Sigmoid colon (tissue), 7 donors: Measurements from ENCODE around the gene ANKH. TPM values are rescaled to one million over a fixed set of nuclear protein-coding genes. Genes with fewer than 3 reads are reported as not detected.

Source experiments
- DNase-seq: peaks from one replicate; pipeline ENCODE4 v3.0.0-alpha.2; 2019
- H3K27ac ChIP-seq, 4 donors: fragments of 200-600 bp; sonication (generic); one replicate each; pipeline ENCODE4 v1.5.1; 2016 to 2019; ENCODE audit warnings: mild to moderate bottlenecking in 1 of 4
- H3K27me3 ChIP-seq, 3 donors: fragments of 200-600 bp; sonication (generic); one replicate each; pipeline ENCODE4 v1.5.1; 2019; ENCODE audit warnings: mild to moderate bottlenecking in 1 of 3
- H3K36me3 ChIP-seq, 4 donors: fragments of 200-600 bp; sonication (generic); one replicate each; pipeline ENCODE4 v1.5.1; 2016 to 2019
- H3K4me1 ChIP-seq, 4 donors: fragments of 200-600 bp; sonication (generic); one replicate each; pipeline ENCODE4 v1.5.1; 2017 to 2019
- H3K4me3 ChIP-seq, 4 donors: fragments of 200-600 bp; sonication (generic); one replicate each; pipeline ENCODE4 v1.5.1; 2017 to 2019; ENCODE audit warnings: mild to moderate bottlenecking in 2 of 4, moderate library complexity in 1 of 4
- H3K9me3 ChIP-seq, 4 donors: fragments of 200-600 bp in 3 of 4; sonication (generic) in 3 of 4; one replicate each; pipeline versions ENCODE4 v1.5.1 to v1.6.1; 2013 to 2019
- EP300 ChIP-seq, 4 donors: sonication (generic); formaldehyde crosslinking; IDR thresholded peaks; one replicate each; pipeline ENCODE4 v1.6.1; 2017; ENCODE audit warnings: antibody characterized with exemption in 4 of 4
- POLR2A ChIP-seq, 2 donors: fragments of 450-650 bp; IDR thresholded peaks; one replicate each; pipeline ENCODE4 v1.6.1; 2016; ENCODE audit warnings: antibody characterized with exemption in 2 of 2, mild to moderate bottlenecking in 2 of 2, moderate library complexity in 2 of 2
- POLR2AphosphoS5 ChIP-seq, 4 donors: sonication (generic); formaldehyde crosslinking; IDR thresholded peaks; one replicate each; pipeline ENCODE4 v1.6.1; 2017; ENCODE audit warnings: antibody characterized with exemption in 4 of 4
- WGBS, 2 donors: extraction: QIAGEN DNeasy Blood & Tissue Kit; methylation state at CpG; one replicate each; pipeline ENCODE4 v1.1.7; 2013; 5-methylcytosine and 5-hydroxymethylcytosine counted together
- intact Hi-C: fragments of 100-400 bp; cut with DNase I; formaldehyde crosslinking; loops from one replicate; pipeline ENCODE4 v1.15.1; 2023
- polyA plus RNA-seq, 3 donors: library from polyadenylated mRNA; stranded (reverse); fragments of 200-250 nt; gene quantifications; one replicate each; pipeline ENCODE4 v1.2.3, GENCODE V29; 2013
- total RNA-seq, 4 donors: library from RNA; depleted of rRNA; stranded (reverse); fragments of >200 nt; gene quantifications; one replicate each; pipeline ENCODE4 v1.1.0, GENCODE V29; 2016
- TF ChIP-seq, protein P1 (sequence below), 4 experiments: fragments of 450-650 bp in 3 of 4; fragments of 200-600 bp in 1 of 4; IDR thresholded peaks; one replicate each; pipeline ENCODE4 v1.5.1; 2016 to 2019; ENCODE audit warnings: antibody characterized with exemption in 4 of 4, mild to moderate bottlenecking in 3 of 4, moderate library complexity in 2 of 4
- donor health status: healthy with polysubstance abuse.
- donor health status: Bipolar disorder and iron deficiency.
- donor health status: healthy.

The ANKH gene
- total and polyA plus RNA-seq, 7 donors: 16.4 to 49.9 (median 24.7) TPM

DNA sequence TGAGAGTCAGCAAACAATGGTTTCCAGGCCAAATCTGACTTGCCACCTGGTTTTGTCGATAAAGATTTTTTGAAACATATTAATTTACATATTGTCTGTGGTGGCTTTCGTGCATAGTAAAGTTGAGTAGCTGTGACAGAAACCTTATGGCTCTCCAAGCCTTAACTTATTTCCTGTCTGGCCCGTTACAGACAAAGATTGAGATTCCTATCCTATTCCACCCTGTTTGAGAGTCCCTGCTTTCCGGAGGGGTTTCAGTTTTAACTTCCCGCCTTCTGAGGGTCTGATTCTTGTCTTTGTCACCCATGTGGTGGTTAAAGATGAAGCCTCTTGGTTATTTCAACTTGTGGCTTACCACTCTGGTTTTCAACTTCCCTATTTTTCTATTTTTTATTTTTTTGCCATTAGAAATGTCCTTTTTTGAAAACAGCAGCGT is 195.7 kb downstream of the ANKH start:
- WGBS, 2 donors: 41 to 70% methylated on average over 6 of the region's 6 CpGs
- Histone ChIP-seq H3K9me3 (no peaks in the 10 kb centered on the region), H3K27me3 (no peaks in the 10 kb centered on the region), H3K4me3 (no peak overlapping the region), H3K4me1 (peaks cover 0 to 48% (median 29%) of the 10 kb centered on the region in 4 donors), H3K27ac (peak overlapping the region in 2 of 4 donors; percentile 8 to 11), H3K36me3 (peaks cover 0 to 24% (median 6%) of the 10 kb centered on the region in 4 donors)
- no peak for DNase-seq
- intact Hi-C loops: no loop called here
- TF ChIP-seq POLR2A (IDR thresholded peaks at IDR 0.05): no peak
- TF ChIP-seq, protein P1, sequence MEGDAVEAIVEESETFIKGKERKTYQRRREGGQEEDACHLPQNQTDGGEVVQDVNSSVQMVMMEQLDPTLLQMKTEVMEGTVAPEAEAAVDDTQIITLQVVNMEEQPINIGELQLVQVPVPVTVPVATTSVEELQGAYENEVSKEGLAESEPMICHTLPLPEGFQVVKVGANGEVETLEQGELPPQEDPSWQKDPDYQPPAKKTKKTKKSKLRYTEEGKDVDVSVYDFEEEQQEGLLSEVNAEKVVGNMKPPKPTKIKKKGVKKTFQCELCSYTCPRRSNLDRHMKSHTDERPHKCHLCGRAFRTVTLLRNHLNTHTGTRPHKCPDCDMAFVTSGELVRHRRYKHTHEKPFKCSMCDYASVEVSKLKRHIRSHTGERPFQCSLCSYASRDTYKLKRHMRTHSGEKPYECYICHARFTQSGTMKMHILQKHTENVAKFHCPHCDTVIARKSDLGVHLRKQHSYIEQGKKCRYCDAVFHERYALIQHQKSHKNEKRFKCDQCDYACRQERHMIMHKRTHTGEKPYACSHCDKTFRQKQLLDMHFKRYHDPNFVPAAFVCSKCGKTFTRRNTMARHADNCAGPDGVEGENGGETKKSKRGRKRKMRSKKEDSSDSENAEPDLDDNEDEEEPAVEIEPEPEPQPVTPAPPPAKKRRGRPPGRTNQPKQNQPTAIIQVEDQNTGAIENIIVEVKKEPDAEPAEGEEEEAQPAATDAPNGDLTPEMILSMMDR (IDR thresholded peaks at IDR 0.05): no peak
- TF ChIP-seq POLR2AphosphoS5 (IDR thresholded peaks at IDR 0.05): no peak
- no peak for TF ChIP-seq EP300 (IDR thresholded peaks at IDR 0.05)

DNA sequence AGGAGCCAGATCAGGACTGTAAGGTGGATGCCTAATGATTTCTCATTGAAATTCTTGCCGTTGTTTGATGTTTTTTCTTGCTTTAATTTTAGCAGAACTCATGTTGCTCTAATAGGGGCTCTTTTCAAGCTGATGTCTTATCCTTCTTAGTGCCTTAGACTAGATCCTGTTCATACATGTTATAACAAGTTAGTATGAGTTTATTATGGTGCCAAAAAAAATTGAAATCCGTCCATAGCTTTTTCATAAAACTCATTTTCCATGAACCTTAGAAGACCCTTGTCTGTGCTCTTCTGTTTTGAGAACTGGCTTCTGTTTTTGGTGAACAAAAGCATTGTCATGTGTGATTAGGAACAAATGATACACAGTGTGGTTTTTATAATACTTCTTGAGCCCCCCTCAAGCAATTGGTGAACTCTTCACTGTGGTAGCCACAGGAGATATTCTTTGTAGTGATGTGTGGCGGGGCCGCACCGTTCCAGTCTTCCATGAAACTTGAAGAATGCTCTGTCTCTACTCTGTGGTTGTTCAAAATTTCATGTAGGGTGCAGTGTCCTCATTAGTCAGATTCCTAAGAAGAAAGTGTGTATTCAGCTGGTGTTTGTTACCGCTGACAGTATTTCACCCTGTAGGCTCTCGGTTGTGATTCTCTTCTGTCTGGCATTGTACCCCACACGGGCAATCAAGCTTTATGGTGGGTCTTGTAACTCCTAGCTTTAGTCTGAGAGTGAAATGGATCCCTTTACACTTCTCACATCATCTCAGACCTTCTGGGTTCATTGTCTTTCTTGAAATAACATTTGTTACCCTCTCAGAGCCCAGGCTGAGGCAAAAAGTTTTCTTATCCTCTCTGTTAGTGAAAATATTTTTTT is 196.4 kb downstream of the ANKH start:
- H3K9me3 ChIP-seq: no peaks in the 10 kb centered on the region
- intact Hi-C loops: no loop called here
- peaks cover 0 to 55% (median 31%) of the 10 kb centered on the region in 4 donors for H3K4me1 ChIP-seq
- 81 to 87% methylated on average over 8 of the region's 8 CpGs for WGBS, 2 donors
- peaks cover 0 to 17% (median 2%) of the 10 kb centered on the region in 4 donors for H3K36me3 ChIP-seq
- DNase-seq: no peak
- H3K4me3 ChIP-seq: no peak overlapping the region
- peak overlapping the region in 1 of 4 donors; percentile 11 for H3K27ac ChIP-seq
- TF ChIP-seq POLR2AphosphoS5 (IDR thresholded peaks at IDR 0.05) (no peak), POLR2A (IDR thresholded peaks at IDR 0.05) (no peak), EP300 (IDR thresholded peaks at IDR 0.05) (no peak)
- TF ChIP-seq, protein P1 (IDR thresholded peaks at IDR 0.05): no peak
- H3K27me3 ChIP-seq: no peaks in the 10 kb centered on the region

DNA sequence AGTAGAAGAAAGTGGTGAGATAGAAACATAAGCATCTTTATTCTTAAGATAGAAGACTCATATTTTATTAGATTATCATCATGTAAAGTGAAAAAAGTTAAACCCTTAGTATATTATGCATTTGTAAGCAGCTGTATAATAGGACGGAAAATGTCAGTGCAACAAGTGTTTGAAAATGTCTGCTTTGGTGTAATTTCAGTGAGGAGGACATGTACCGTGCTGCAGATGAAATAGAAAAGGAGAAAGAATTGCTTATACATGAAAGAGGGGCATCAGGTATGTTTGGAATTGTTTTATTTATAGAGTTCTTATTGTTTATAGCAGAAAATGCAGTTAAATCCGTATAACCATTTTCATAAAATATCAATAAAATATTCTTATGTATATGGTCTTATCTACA is 198.1 kb downstream of the ANKH start:
- Histone ChIP-seq H3K4me1 (peaks cover 0 to 59% (median 31%) of the 10 kb centered on the region in 4 donors), H3K36me3 (peaks cover 0 to 2% (median 0%) of the 10 kb centered on the region in 4 donors), H3K27ac (no peak overlapping the region), H3K4me3 (no peak overlapping the region), H3K27me3 (no peaks in the 10 kb centered on the region), H3K9me3 (no peaks in the 10 kb centered on the region)
- DNase-seq: no peak
- TF ChIP-seq POLR2AphosphoS5 (IDR thresholded peaks at IDR 0.05) (no peak), POLR2A (IDR thresholded peaks at IDR 0.05) (no peak), EP300 (IDR thresholded peaks at IDR 0.05) (no peak)
- TF ChIP-seq, protein P1 (IDR thresholded peaks at IDR 0.05): no peak
- intact Hi-C loops: no loop called here
- 82 to 83% methylated on average over 3 of the region's 3 CpGs for WGBS, 2 donors

DNA sequence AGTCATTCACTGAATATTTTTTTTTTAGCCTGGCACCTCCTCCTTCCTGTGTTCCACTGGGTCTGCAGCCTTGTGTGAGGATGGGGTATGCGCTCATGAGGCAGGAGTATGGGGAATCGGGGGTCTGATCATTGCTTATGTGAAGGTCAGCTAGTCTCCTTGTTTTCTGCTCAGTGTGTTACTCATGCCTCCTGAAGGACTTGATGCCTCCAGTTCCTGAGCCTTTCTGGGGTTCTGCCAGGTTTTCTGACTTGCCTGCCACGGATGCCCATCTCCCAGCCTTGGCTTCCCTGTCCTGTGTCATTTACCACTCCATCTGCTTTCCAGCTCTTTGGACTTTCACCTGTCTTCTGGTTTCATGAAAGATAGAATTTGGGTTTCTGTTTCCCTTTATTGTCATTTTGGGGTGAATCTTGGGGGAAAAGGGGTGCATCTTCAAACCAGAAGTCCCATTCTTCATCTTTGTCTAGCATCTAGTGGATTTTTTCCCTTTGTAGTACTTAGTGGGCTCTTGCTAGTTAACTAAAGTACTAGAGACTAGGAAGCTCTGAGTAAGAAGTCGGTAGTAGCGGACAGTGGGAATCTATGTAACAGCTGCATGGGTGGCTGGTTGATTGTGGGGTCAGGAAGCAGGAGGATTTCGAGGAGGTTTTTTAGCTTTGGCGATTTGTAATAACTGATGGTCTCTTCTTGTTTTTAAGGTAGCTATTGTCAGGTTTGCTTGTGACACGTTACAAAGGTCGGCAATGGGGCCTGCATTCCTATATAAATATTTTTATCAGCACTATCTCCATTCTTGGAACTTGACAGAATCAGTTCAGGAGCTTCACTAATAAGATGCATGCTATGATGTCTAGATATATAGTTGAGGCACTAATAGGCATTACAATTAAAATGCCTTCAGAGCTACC is 198.8 kb downstream of the ANKH start:
- no peak overlapping the region for H3K27ac ChIP-seq
- no peaks in the 10 kb centered on the region for H3K27me3 ChIP-seq
- H3K4me1 ChIP-seq: peaks cover 0 to 66% (median 31%) of the 10 kb centered on the region in 4 donors
- WGBS, 2 donors: 86 to 89% methylated on average over 9 of the region's 9 CpGs
- no peaks in the 10 kb centered on the region for H3K9me3 ChIP-seq
- H3K4me3 ChIP-seq: no peak overlapping the region
- TF ChIP-seq, protein P1 (IDR thresholded peaks at IDR 0.05): no peak
- TF ChIP-seq EP300 (IDR thresholded peaks at IDR 0.05): no peak
- no peak for TF ChIP-seq POLR2A (IDR thresholded peaks at IDR 0.05)
- no peak for TF ChIP-seq POLR2AphosphoS5 (IDR thresholded peaks at IDR 0.05)
- H3K36me3 ChIP-seq: no peaks in the 10 kb centered on the region
- DNase-seq: no peak
- intact Hi-C loops: no loop called here
